Measurements from ENCODE around the gene PRKAR1A.
"Not testable (repeated sequence)": the region's sequence is repeated elsewhere in the genome, so short reads cannot be mapped to it uniquely, and the experiment has no call there.

The PRKAR1A gene

GRCh38 chr17:68512247-68512959 lies at the start of gene PRKAR1A:
PRKAR1A (plus strand) TSS chr17:68512430; CDS start chr17:68515400, 2,970 bp downstream.
- peak; percentile 76 to 87 for DNase-seq

- no peak for DNase-seq
These were observed 48.8 kb upstream of the PRKAR1A start for GRCh38 chr17:68463211-68464019.

- no peak for DNase-seq
These were observed 43.9 kb upstream of the PRKAR1A start for GRCh38 chr17:68468334-68468733.

- no peak for DNase-seq
These were observed 43.4 kb upstream of the PRKAR1A start for GRCh38 chr17:68468788-68469187.

- no peak for DNase-seq
These were observed 41.3 kb upstream of the PRKAR1A start for GRCh38 chr17:68470961-68471360.

GRCh38 chr17:68480885-68481284 lies 31.3 kb upstream of the PRKAR1A start:
- DNase-seq = no peak

GRCh38 chr17:68482576-68483041 lies 29.6 kb upstream of the PRKAR1A start:
- DNase-seq = no peak

GRCh38 chr17:68484458-68484857 lies 27.8 kb upstream of the PRKAR1A start:
- no peak for DNase-seq

- DNase-seq = no peak
These were observed 22.3 kb upstream of the PRKAR1A start for GRCh38 chr17:68489919-68490318.

GRCh38 chr17:68491381-68492231 lies 20.6 kb upstream of the PRKAR1A start:
- no peak for DNase-seq

GRCh38 chr17:68492394-68493054 lies 19.7 kb upstream of the PRKAR1A start:
- DNase-seq = not testable (repeated sequence)

- no peak for DNase-seq
These were observed 17.1 kb upstream of the PRKAR1A start for GRCh38 chr17:68495081-68495480.

GRCh38 chr17:68497885-68498319 lies 14.3 kb upstream of the PRKAR1A start:
- DNase-seq = no peak

GRCh38 chr17:68498479-68499326 lies 13.5 kb upstream of the PRKAR1A start:
- DNase-seq = no peak

GRCh38 chr17:68499587-68499986 lies 12.6 kb upstream of the PRKAR1A start:
- no peak for DNase-seq

GRCh38 chr17:68501074-68501473 lies 11.2 kb upstream of the PRKAR1A start:
- DNase-seq = no peak

GRCh38 chr17:68505951-68506350 lies 6.3 kb upstream of the PRKAR1A start:
- no peak for DNase-seq

GRCh38 chr17:68507576-68507975 lies 4.7 kb upstream of the PRKAR1A start:
- no peak for DNase-seq

- DNase-seq = no peak
These were observed 2.8 kb upstream of the PRKAR1A start for GRCh38 chr17:68509141-68510057.

- no peak for DNase-seq
These were observed 968 bp upstream of the PRKAR1A start for GRCh38 chr17:68511254-68511670.

Data from SW 1271 (cell line).